HCT116 (cell line): ENCODE measurements around the gene KRTAP5-3.

ENCODE experiments used
- YY1 ChIP-seq: IDR thresholded peaks from 2 replicates; pipeline ENCODE4 v1.6.1; 2011; ENCODE audit warnings: low read length, low read depth, moderate library complexity, mild to moderate bottlenecking; ENCODE audit not compliant: insufficient replicate concordance; ENCODE audit errors: extremely low read depth
- ZBTB33 ChIP-seq: IDR thresholded peaks from 2 replicates; pipeline ENCODE4 v1.6.1; 2011; ENCODE audit warnings: mild to moderate bottlenecking, low read length, moderate library complexity; ENCODE audit not compliant: insufficient replicate concordance; ENCODE audit errors: extremely low read depth

- TF ChIP-seq ZBTB33 (no peak), YY1 (no peak)
Measured at GRCh38 chr11:1567721-1568100, 40.6 kb downstream of the KRTAP5-3 start.
